K562 (cell line): Measurements from ENCODE around the gene MAGI3.

Source experiments
- BRD4 ChIP-seq: fragments of 200-600 bp; sonication (generic); IDR thresholded peaks from 2 replicates; pipeline ENCODE4 v1.6.1; 2017; ENCODE audit warnings: inconsistent platforms
- EP300 ChIP-seq: IDR thresholded peaks from 2 replicates; pipeline ENCODE4 v1.6.1; 2012; ENCODE audit warnings: low read length, improper control_type of control experiment
- MBD2 ChIP-seq: sonication (generic); IDR thresholded peaks from 2 replicates; pipeline ENCODE4 v1.6.1; 2016; ENCODE audit warnings: low read depth, borderline replicate concordance
- POLR2A ChIP-seq: fragments of 450-650 bp; conservative IDR thresholded peaks from 2 replicates; pipeline ENCODE4 v1.6.1; 2016
- TAF1 ChIP-seq: IDR thresholded peaks from 2 replicates; pipeline ENCODE4 v1.6.1; 2011; ENCODE audit warnings: mild to moderate bottlenecking, low read length, moderate library complexity; ENCODE audit not compliant: insufficient read depth, control insufficient read depth, severe bottlenecking; ENCODE audit errors: extremely low read depth
- TF ChIP-seq, protein P1 (sequence below): sonication (generic); formaldehyde crosslinking; IDR thresholded peaks from 2 replicates; pipeline ENCODE4 v1.8.1; 2023; ENCODE audit warnings: mild to moderate bottlenecking, missing genetic modification reagents
- TF ChIP-seq, protein P2 (sequence below), 2 experiments: fragments of 450-650 bp; formaldehyde crosslinking in 1 of 2; IDR thresholded peaks; 2 replicates each; pipeline versions ENCODE4 v1.4.0 to v1.6.1; 2014 to 2020; ENCODE audit warnings: mild to moderate bottlenecking in 2 of 2, borderline replicate concordance in 1 of 2, low read depth in 1 of 2

DNA sequence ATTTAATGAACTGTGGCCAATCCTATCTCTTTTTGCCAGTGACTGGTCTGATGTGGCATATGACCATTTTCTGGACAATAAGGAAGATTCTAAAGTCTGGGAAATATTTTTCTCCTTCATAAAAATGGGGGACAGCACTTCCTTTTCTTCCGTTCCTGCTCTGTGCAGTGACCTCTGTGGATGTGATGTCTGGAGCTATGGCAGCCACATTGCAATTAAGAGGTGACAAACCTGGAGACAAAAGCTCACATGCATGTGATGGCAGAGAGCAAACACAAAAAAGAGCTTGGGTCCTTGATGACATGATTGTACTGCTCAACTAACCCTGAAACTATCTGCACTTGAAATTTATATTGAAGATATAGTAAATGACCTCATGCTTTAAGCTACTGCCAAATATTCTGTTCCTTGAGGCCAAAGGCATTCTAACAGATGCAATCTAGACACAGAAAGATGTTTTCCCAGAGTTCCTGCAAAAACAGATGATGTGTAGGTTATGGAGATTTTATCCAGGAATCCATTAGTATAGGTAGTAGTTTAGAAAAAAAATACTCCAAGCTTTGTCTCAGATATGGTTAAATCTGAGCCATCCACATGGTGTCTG, 2.2 kb upstream of the MAGI3 start:
- TF ChIP-seq MBD2, result no peak
- TF ChIP-seq BRD4, result no peak
- TF ChIP-seq EP300, result no peak
- no peak for TF ChIP-seq POLR2A
- TF ChIP-seq TAF1, result no peak
- TF ChIP-seq, protein P1, sequence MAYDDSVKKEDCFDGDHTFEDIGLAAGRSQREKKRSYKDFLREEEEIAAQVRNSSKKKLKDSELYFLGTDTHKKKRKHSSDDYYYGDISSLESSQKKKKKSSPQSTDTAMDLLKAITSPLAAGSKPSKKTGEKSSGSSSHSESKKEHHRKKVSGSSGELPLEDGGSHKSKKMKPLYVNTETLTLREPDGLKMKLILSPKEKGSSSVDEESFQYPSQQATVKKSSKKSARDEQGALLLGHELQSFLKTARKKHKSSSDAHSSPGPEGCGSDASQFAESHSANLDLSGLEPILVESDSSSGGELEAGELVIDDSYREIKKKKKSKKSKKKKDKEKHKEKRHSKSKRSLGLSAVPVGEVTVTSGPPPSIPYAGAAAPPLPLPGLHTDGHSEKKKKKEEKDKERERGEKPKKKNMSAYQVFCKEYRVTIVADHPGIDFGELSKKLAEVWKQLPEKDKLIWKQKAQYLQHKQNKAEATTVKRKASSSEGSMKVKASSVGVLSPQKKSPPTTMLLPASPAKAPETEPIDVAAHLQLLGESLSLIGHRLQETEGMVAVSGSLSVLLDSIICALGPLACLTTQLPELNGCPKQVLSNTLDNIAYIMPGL, result no peak
- TF ChIP-seq, protein P2, sequence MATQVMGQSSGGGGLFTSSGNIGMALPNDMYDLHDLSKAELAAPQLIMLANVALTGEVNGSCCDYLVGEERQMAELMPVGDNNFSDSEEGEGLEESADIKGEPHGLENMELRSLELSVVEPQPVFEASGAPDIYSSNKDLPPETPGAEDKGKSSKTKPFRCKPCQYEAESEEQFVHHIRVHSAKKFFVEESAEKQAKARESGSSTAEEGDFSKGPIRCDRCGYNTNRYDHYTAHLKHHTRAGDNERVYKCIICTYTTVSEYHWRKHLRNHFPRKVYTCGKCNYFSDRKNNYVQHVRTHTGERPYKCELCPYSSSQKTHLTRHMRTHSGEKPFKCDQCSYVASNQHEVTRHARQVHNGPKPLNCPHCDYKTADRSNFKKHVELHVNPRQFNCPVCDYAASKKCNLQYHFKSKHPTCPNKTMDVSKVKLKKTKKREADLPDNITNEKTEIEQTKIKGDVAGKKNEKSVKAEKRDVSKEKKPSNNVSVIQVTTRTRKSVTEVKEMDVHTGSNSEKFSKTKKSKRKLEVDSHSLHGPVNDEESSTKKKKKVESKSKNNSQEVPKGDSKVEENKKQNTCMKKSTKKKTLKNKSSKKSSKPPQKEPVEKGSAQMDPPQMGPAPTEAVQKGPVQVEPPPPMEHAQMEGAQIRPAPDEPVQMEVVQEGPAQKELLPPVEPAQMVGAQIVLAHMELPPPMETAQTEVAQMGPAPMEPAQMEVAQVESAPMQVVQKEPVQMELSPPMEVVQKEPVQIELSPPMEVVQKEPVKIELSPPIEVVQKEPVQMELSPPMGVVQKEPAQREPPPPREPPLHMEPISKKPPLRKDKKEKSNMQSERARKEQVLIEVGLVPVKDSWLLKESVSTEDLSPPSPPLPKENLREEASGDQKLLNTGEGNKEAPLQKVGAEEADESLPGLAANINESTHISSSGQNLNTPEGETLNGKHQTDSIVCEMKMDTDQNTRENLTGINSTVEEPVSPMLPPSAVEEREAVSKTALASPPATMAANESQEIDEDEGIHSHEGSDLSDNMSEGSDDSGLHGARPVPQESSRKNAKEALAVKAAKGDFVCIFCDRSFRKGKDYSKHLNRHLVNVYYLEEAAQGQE (IDR thresholded peaks at IDR 0.05; ENCODE audit: borderline replicate concordance), result no peak
- TF ChIP-seq, protein P2 (CRISPR knock-in tag; IDR thresholded peaks at IDR 0.05; ENCODE audit: low read depth), result no peak
